TTC549 (cell line): ENCODE measurements around the gene SSX1.
"Not testable (repeated sequence)": the region's sequence is repeated elsewhere in the genome, so short reads cannot be mapped to it uniquely, and the experiment has no call there.

ENCODE experiments used
- FAIRE-seq: peaks from 2 replicates; lab custom pipeline; 2012; peaks lifted over from hg19 to GRCh38; lab: Jason Lieb, UNC

The SSX1 gene

GRCh38 chrX:48255062-48255796 is at the start of gene SSX1:
TSS of gene SSX1 (plus strand) at chrX:48255392. CDS start at chrX:48257242, 1,850 bp downstream.
- not testable (repeated sequence) for FAIRE-seq

DNA sequence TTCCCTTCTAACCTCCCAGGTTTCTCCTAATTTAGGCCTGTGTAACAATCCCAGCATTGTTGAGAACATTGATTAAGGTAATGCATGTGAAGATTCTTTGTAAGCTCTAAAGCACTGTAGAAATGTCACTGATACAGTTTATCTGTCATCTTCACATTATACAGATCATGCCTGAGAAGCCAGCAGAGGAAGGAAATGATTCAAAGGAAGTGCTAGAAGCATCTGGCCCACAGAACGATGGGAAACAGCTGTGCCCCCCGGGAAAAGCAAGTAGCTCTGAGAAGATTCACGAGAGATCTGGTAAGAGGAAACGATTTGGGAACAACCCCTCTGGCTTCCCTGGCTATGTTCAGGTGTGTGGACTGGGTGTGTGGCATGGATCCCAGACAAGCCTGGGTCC is 40.9 kb upstream of the SSX1 start:
- not testable (repeated sequence) for FAIRE-seq

- FAIRE-seq: not testable (repeated sequence)
Measured at GRCh38 chrX:48224196-48224595, 31.0 kb upstream of the SSX1 start.

- not testable (repeated sequence) for FAIRE-seq
Measured at GRCh38 chrX:48252945-48253344, 2.2 kb upstream of the SSX1 start.

DNA sequence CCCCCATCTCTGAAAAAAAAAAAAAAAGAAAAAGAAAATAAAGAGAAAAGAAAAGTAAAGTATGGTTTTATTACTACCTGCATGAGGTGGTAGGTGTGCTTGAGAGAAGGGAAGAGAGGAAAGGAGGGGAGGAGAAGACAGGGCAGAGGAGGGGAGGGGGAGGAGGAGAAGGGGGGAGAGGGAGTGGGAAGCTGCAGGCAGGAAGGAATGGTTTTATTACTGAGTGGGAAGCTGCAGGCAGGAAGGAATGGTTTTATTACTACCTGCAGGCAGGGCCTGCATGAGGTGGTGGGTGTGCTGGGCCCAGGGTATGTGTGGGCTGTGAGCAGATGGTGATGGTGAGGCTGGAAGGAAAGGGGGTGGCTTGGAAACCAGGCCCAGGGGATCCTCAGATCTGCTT is 19.2 kb downstream of the SSX1 start:
- not testable (repeated sequence) for FAIRE-seq

GRCh38 chrX:48278958-48279357 is 23.8 kb downstream of the SSX1 start:
- no peak for FAIRE-seq

- FAIRE-seq: not testable (repeated sequence)
Measured at GRCh38 chrX:48280729-48281128, 25.5 kb downstream of the SSX1 start.

DNA sequence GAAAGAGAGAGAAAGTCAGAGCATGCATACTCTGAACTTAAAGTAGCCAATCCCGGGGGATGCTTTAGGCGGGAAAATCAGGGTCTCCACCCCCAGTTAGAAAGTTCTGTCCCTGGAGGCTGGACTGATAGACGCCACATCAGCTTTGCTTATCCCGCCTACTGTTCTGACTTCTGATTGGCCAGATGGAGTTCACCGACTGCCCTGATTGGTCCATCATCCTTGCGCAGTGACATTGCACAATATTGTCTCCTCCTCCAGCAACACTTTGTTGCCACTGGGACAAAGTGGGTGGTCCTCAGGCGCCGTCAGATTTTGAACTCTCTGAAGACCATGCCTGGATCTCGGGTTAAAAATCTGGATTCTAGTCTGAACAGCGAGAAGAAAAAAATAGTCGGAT is 51.0 kb downstream of the SSX1 start:
- FAIRE-seq: no peak

- FAIRE-seq: not testable (repeated sequence)
Measured at GRCh38 chrX:48313996-48314395, 58.8 kb downstream of the SSX1 start.
